Pons (tissue), 1 donor: ENCODE measurements around the gene RCOR1.
"Not testable (repeated sequence)": the region's sequence is repeated elsewhere in the genome, so short reads cannot be mapped to it uniquely, and the experiment has no call there.

Experiments used
- DNase-seq: peaks from one replicate; pipeline ENCODE4 v3.0.0-alpha.2; 2016; ENCODE audit warnings: low spot score

RCOR1 gene

GRCh38 chr14:102571043-102571442 is 21.4 kb upstream of the RCOR1 start:
- DNase-seq, result no peak

DNA sequence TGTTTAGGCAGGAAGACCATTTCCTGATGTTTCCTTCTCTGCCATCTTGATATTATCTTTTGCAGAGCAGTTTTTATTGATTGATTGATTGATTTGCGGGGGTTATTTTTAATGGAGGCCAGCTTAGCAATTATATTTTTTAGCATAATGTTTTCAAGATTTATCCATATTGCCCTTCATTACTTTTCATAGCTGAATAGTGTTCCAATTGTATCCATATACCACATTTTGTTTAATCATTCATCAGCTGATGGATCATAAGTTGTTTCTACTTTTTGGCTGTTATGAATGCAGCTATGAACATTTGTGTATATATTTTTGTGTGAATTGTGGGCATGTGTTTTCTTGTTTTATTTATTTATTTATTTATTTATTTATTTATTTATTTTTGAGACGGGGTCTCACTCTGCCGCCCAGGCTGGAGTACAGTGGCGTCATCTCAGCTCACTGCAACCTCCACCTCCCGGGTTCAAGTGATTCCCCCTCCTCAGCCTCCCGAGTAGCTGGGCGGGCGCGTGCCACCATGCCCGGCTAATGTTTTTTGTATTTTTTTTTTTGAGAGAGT is 20.9 kb upstream of the RCOR1 start:
- no peak for DNase-seq

DNA sequence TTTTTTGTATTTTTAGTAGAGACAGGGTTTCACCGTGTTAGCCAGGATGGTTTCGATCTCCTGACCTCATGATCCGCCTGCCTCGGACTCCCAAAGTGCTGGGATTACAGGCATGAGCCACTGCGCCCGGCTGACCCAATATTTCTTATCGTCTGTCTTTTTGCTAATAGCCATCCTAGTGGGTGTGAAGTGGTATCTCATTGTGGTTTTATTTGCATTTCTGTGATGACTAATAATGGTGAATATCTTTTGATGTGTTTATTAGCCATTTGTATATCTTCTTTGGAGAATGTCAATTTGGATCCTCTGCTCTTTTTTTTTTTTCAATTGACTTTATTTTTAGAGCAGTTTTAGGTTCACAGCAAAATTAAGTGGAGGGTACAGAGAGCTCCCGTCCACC is 19.3 kb upstream of the RCOR1 start:
- not testable (repeated sequence) for DNase-seq

DNA sequence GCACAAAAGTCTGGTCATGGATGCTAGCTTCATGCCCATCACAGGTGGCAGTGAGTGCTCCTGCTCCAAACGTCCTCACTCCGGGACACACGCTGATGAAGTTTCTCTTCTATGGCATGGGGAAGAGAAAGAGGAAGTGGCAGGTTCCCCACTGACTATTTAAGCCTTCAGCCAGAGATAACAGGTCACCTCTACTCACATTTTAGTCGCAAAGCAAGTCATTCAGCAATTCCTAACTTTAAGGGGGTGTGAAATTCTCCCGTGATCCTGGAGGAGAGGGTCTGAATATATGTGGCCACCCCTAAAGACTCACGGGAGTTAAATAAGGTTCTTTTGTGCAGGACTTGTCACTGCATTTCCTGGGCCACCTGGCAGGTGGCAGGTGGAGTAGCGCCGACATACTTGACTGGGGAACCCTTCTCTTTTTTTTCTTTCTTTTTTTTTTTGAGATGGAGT is 18.8 kb upstream of the RCOR1 start:
- DNase-seq, result no peak

- DNase-seq, result no peak
Observed at GRCh38 chr14:102574281-102575159, 17.9 kb upstream of the RCOR1 start.

- DNase-seq, result no peak
Observed at GRCh38 chr14:102575160-102575845, 17.1 kb upstream of the RCOR1 start.

DNA sequence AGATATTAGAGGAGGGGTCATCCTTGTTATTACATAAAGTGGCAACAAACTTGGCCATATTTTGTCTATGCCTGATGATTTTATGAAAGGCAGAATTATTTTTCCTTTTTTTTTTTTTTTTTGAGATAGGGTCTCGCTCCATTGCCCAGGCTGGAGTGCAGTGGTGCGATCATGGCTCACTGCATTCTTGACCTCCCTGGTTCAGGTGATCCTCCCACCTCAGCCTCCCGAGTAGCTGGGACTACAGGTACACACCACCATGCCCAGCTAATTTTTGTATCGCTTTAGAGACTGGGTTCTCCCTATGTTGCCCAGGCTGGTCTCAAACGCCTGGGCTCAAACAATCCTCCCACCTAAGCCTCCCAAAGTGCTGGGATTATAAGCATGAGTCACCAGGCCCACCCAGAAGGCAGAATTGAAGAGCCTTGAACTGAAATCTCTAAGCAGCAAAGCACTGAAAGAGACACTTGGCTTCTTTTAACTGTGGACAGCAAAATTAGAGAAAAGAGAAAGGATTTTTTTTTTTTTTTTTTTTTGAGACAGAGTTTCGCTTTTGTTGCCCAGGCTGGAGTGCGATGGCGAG is 16.5 kb upstream of the RCOR1 start:
- not testable (repeated sequence) for DNase-seq

GRCh38 chr14:102578821-102579220 is 13.6 kb upstream of the RCOR1 start:
- no peak for DNase-seq

GRCh38 chr14:102579696-102580549 is 12.5 kb upstream of the RCOR1 start:
- no peak for DNase-seq

- DNase-seq, result no peak
Observed at GRCh38 chr14:102580550-102581110, 11.8 kb upstream of the RCOR1 start.

- no peak for DNase-seq
Observed at GRCh38 chr14:102581193-102581592, 11.3 kb upstream of the RCOR1 start.

DNA sequence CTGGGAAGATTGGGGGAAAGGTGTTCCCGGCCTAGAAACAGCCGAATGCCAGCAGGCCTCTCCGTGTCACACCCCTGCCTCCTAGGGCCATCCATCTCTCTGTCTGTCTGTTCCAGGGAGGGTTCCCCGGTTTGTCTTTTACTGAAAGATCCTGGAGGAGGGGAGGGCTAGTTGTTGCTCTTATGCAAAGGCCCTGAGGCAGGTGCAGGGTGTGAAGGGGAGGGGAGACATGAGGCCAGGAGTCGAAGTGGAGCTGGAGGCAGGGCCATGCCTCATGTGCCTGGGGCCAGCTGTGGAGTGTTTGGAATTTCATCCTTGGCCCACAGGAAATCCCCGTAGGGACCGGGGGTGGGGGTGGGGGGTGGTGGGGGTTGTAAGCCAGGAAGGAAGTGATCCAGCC is 8.7 kb upstream of the RCOR1 start:
- DNase-seq, result no peak

DNA sequence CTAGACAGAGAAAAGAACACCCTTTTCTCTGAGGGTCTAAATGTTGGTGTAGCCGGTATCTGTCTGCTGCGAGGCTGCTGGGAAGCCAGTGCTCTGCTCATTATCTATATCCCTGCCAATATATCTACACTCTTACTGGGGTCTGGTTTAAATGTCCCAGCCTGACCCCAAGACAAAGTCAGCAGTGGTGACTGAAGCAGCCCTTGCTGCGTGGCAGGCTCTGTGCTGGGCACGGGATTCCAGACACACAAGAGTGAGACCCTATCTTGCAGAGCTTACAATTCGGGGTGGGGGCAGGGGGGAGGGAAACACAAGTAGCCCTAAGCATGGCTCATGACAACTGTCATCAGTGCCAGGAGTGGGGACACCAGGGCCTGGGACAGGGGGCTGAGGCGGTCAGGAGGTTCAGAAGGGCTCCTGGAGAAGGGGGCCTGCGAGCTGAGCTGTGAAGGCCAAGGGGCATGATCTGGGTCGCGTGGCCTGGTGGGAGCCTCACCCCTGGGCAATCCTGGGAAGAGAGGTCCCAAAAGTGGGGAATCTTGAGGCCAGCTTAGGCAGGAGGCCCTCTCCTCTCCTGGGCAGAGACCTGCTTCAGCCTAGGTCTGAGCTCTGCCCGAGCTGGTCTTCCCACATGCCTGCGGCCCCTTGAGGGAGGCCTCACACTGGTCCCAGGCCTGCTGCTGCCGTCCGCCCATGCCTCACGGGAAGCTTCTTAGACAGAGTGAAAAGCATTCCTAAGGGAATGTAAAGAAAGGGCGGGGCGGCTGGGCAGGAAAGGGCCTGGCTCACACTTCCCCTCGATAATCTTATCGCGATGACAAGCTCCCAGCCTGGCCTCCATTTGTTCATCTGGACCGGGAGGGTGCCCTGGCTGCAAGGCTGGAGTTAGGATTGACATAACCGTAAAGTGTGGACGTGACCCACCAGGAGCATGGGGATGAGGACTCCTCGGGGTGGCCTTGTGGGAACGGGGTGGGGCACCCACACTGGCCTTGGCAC is 7.3 kb upstream of the RCOR1 start:
- no peak for DNase-seq

DNA sequence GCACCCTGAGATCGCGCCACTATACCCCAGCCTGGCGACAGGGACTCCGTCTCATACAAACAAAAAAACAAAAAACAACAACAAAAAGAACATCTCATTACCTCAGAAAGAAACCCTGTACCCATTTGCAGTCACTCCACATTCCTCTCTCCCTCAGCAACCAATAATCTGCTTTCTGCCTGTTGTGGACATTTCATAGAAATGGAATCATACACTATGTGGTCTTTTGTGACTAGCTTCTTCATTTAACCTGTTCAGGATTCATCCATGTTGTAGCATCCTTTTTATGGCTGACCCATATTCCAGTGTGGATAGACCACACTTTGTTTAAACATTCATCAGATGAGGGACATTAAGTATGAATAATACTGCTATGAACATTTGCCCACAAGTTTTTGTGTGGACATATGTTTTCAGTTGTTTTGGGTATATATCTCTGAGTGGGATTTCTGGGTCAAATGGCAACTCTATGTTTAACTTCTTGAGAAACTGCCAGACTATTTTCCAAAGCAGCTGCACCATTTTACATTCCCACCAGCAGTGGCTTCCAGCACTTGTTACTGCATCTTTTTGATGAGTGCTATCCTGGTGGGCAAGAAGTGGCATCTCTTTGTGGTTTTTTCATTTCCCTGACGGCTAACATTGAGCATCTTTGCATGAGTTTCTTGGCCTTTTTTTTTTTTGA is 5.9 kb upstream of the RCOR1 start:
- no peak for DNase-seq

DNA sequence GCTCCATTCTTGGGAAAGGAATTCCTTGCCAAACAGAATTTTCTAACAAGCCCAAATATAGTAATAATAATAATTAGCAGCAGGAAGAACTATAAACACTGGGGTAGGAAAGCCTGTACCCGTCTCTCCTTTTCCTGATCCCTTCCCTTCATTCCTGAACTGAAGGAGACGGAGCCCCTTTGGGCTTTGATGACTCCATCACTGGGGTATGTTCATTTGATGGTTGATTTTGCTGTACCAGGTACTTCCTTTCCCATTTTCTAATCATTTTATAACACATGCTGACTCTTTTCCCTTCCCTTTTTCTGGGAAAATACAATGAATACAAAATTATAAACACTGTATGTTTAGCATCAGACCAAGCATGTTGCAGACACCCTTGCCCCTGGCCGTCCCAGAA is 3.6 kb upstream of the RCOR1 start:
- DNase-seq, result no peak

- DNase-seq, result no peak
Observed at GRCh38 chr14:102589761-102590290, 2.6 kb upstream of the RCOR1 start.

GRCh38 chr14:102590667-102591099 is 1.8 kb upstream of the RCOR1 start:
- DNase-seq, result peak; percentile 12

DNA sequence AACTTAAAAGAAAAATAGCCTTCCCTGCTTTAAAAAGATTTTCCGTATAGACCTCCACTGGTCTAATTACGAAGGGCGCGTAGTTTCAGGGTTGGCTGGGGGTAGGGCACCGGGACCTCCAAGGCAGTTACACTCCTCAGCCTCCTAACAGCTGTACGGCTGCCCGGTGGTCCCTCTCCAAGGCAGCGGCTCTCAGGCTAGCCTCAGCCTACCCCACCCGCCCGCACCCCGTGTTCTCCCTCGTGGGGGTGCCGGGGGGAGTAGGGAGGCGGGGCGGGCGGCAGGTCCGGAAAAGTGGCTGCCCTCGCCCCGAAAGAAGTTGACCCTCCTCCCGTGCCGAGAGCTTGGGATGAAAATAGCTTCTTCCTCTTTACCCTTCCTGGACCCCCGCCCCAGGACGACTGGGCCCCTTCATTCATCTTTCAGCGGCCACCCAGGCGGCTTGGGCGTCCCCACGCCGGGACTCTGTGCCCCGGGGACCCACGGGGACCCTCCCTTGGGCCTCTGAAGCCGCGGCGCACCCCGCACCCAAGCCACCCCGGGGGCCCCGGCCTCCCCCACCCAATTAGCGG is 991 bp upstream of the RCOR1 start:
- peak; percentile 38 for DNase-seq

GRCh38 chr14:102592763-102593060 is 263 bp downstream of the RCOR1 start:
- DNase-seq, result no peak
